HG02943 (cell line): ENCODE measurements around the gene XPO5.
"Not testable (repeated sequence)": the region's sequence is repeated elsewhere in the genome, so short reads cannot be mapped to it uniquely, and the experiment has no call there.

Experiments
- ATAC-seq: cut with Tn5 transposase; IDR thresholded peaks from one replicate; pipeline ENCODE4 v1.9.1; 2021; ENCODE audit warnings: mild to moderate bottlenecking, low read depth, moderate library complexity; ENCODE audit not compliant: unreplicated experiment

Gene XPO5

DNA sequence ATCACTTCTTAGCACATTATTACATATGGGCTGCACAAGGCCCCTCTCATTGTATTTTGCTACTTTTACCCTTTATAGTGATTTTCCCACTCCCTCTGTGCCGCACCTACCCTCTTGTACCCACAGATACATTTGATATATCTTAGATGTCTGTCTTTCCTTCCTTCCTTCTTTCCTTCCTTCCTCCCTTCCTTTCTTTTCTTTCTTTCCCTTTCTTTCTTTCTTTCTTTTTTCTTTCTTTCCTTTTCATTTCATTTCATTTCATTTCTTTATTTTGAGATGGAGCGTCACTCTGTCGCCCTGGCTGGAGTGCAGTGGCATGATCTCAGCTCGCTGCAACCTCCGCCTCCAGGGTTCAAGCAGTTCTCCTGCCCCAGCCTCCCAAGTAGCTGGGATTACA is 12.4 kb upstream of the XPO5 start:
- ATAC-seq: no peak

DNA sequence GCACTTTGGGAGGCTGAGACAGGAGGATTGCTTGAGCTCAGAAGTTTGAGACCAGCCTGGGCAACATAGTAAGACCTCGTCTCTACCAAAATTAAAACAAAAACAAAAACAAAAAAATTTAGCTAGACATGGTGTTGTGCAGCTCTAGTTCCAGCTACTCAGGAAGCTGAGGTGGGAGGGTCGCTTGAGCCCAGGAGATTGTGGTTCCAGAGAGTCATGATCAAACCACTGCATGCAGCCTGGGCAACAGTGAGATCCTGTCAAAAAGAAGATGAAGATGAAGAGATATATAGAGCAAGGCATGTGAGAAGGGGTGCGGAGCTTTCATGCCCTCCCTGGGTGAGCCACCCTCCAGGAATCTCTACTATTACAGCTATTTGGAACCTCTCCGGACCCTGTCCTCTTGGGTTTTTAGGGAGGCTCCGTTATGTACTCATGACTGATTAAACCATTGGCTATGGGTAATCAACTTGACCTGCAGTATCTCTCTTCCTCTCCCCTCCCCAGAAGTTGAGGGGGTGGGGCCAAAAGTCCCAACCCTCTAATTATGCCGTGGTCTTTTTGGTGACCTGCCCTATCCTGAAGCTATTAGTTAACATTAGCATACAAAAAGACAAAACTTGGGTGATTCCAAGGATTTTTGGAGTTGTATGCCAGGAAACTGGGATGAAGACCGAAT is 9.2 kb upstream of the XPO5 start:
- no peak for ATAC-seq

DNA sequence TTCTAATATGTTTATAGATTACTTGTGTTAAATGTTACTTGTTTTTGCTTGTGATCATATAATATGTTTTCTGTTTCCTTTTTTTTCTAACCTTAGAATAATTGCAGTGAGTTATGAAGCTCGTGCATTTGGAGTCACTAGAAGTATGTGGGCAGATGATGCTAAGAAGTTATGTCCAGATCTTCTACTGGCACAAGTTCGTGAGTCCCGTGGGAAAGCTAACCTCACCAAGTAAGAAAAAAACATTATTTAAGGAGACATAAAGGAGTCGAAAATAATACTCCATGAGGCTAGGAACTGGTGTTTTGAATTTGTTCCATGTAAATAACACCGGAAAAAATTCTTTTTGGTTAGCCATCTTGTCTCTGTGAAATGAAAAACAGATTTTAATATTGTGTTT is 7.1 kb upstream of the XPO5 start:
- no peak for ATAC-seq

DNA sequence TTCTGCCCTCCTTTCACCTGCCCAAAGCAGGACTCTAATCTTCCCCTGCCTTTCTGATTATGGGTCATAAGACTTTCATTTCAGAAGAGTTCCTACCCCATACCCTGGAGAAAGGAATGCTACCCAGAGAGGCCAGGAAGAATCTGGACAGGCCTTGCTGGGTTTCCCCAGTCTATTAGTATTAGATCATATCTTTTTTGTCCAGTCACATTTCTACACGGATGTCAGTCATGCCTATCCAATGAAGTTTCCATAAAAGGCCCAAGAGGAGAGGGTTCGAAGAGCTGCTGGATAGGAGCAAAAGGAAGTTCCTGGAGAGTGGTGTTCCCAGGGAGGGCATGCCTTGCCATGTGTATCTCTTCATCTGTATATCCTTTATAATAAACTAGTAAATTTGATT is 3.3 kb upstream of the XPO5 start:
- no peak for ATAC-seq

DNA sequence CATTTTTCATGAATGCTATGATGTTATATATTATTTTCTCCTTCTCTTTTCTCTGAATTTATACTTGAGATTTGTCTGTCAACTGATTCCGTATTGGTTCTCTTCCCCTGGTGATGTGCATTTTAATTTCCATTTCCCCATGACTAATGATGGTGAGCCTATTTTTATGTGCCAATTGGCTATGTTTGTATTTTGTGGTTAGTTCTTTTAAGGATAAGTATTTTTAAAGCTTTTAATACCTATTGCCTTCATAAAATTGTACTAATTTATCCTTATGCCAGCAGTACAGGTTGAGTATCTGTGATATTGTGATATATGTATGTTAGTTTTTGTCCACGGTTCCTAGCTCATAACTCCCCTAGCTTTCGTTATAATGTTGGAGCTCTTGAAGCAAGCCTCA is 2.9 kb upstream of the XPO5 start:
- ATAC-seq: no peak

DNA sequence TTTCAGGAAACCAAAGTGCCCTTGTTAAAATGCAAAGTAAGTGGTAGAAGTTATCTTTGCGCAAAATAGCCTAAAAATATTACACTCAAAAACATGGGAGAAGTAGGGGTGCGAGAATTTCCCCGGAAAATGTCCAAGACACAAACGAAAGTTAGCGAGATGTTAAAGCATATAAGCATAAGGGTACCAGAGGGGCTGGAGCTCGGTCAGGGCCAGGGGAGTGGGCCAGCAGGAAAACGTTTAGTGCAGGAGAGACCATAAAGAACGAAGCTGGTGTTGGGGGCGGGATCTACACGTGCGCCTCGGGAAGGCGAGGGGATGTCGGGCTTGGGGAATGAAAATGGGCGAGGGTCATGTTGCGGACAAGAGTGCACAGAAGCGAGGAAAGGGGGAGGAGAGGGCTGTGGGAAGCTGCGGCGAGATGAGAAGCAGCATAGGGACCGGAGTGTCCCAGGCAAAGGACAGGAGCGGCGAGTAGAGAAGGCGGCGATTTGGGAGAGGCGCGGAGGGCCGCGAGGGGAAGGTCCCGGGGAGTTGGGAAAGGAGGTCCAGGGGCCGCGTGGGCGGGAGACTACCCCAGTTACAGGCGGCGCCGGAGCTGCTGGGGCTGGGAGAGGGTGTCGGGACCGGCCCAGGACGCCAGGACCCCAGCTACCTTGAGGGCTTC is 600 bp downstream of the XPO5 start:
- no peak for ATAC-seq

DNA sequence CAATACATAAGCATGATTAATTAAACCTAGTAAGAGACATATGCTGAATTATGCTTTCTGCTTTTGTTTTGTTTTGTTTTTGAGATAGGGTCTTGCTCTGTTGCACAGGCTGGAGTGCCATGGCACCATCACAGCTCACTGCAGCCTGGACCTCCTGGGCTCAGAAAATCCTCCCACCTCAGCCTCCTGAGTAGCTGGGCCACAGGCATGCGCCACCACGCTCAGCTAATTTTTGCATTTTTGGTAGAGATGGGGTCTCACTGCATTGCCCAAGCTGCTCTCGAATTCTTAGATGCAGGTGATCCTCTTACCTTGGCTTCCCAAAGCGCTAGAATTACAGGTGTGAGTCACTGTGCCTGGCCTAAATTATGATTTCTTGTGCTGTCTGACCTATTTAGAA is 3.8 kb downstream of the XPO5 start:
- no peak for ATAC-seq

DNA sequence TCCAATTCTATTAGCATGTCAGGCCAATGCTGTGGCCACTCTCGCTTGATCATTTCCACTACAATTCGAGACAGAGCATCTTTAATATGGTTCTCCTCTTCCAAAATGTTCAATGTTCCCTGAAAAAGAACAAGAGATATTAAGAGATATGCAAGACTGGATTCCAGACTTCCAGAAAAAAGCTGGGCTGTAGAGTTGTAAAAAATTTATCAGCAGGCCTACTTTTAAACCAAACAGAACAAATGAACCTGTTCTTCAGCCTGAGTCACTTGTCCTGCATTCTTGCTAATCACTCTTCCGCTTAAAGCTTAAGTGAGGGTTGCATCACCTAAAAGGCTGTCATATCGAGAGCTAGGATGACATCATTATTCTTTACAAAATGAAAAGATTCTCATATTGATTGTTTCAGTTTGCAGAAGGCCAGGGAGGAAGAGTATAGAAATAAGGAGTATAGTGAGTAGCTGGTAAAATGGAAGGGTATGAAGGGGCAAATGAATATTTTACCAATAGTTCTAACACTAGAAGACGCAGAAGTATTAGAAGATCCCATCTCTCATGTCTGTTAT is 4.9 kb downstream of the XPO5 start:
- ATAC-seq: no peak

DNA sequence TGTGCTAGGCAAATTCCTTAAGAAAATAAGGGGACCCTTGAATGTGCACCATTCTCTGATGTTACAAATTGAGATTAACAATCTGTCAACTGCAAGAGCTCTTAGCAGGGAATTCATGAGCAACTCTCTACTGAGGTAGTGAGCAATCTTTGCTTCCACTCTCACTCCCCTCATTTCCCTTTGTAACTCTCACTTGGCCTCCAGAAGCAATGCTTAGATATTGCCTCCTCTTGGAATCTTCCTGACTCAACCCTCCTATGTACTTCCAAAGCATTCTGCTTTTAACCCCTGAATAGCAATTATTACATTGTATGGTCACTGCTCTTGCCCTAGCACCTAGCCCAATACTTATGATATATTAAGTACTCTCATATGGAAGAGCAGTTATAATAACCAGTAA is 16.5 kb downstream of the XPO5 start:
- ATAC-seq: no peak

DNA sequence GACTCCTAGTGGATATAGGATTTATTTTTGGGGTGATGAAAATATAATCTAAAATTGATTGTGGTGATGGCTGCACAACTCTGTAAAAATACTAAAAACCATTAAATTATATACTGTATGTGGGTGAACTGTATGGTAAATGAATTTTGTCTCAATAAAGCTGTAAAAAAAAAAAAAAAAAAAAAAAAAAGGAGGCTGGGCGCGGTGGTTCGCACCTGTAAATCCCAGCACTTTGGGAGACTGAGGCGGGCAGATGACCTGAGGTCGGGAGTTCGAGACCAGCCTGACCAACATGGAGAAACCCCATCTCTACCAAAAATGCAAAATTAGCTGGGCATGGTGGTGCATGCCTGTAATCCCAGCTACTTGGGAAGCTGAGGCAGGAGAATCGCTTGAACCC is 18.2 kb downstream of the XPO5 start:
- ATAC-seq: not testable (repeated sequence)

DNA sequence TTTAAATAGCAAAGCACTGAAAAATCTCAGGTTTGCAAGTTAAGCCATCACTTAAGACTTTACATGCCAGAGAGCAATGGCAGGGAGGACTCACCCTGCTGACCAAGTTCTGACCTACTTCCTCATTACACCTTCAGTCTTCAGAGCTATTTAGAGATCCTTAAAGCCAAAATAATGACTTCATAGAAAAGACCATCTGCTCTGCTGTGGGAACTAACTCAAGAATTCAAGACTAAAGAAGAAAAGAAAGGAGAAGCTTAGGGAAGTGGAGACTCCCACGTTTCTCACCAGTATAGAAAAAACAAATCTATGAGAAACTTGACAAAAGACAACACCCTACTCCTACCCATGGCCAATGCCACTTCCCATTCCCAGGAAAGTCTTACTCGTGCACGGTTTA is 28.6 kb downstream of the XPO5 start:
- no peak for ATAC-seq

DNA sequence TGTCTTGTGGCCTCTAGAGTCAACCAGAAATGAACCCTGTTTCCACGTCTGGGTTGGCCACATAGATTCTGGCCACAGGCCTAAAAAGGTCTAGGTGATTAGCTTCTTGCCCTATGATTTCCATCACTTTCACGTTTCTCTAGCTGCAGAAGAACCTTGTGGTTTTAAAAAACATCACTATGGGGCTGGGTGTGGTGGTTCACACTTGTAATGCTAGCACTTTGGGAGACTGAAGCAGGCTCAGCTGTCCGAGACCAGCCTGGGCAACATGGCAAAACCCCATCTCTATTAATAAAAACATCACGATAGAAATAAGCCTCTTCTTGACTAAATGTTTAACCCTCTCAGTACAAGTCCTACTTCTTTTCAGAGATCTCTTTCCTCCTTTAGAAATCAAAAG is 31.4 kb downstream of the XPO5 start:
- no peak for ATAC-seq

DNA sequence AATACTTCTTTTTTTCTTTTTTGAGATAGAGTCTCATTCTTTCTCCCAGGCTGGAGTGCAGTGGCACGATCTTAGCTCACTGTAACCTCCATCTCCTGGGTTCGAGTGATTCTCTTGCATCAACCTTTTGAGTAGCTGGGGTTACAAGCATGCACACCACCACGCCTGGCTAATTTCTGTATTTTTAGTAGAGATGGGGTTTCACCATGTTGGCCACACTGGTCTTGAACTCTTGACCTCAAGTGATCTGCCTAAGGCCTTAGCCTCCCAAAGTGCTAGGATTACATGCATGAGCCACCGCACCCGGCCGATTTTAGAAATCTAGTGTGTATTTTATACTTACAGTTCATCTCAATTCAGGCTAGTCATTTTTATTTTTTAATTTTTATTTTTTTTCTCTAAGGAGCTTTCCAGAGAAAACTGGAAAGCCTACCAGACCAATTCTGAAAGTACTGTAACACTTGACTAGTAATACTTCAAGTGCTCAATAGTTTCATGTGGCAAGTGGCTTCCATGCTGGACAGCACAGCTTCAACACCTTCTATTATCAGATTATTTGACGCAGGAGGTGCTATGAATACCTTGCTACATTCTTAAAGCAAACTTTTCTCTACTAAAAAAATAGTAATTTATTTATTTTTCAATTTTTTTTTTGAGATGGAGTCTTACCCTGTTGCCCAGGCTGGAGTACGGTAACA is 33.9 kb downstream of the XPO5 start:
- ATAC-seq: no peak

DNA sequence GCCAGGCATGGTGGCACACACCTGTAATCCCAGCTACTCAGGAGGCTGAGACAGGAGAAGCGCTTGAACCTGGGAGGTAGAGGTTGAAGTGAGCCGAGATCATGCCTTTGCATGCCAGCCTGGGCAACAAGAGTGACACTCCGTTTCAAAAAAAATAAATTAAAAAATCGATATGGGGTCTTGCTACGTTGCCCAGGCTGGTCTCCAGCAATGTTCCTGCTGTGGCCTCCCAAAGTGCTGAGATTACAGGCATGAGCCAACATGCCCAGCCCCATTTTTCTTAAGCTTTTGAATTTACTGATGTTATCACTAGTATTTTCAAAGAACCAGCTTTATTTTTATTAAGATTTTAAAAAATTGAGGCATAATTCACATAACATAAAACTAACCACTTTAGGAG is 35.3 kb downstream of the XPO5 start:
- no peak for ATAC-seq

DNA sequence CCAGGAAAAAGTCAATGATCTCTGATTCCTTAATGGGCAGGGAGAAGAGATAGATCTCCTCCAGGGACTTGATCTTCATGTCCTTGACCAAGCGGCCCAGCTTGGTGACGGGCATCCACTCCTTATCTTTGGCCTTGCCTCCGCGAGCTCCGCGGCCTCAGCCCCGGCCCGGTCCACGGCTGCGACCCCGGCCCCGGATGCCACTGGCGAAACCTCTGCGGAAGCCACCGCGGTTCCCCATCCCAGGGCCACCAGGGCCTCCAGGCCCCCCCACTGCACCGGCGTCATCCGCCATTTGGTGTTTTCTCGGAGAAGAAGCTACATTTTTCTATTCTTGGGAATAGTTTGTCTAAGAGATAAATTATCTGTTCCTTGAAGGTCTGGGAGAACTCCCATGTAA is 36.4 kb downstream of the XPO5 start:
- not testable (repeated sequence) for ATAC-seq

DNA sequence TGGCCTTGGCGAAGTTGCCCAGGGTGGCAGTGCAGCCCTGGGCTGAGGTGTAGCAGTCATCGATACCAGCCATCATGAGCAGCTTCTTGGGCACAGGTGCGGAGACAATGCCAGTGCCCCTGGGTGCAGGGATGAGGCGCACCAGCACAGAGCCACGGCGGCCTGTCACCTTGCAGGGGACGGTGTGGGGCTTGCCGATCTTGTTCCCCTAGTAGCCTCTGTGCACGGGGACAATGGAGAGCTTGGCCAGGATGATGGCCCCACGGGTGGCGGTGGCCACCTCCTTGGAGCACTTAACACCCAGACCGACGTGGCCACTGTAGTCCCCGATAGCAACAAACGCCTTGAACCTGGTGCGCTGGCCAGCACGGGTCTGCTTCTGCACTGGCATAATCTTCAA is 36.9 kb downstream of the XPO5 start:
- ATAC-seq: not testable (repeated sequence)

DNA sequence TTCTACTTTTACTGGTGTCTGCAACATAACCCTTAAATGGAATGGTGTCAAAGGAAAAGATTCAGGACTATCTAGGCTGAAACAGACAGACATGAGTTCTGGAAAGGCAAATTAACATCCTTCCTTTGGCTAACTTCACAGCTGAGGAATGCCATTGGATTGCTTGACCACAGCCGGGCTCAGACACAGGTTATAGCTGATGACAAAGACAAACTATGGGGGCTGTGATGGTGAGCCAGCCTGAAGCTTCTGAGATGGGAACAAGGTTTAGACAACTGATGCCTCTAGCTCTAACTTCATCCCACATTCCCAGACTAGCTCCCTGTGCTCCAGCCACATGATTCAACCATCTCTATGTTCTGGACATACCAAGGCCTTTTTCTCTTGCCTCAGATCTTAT is 43.6 kb downstream of the XPO5 start:
- no peak for ATAC-seq

DNA sequence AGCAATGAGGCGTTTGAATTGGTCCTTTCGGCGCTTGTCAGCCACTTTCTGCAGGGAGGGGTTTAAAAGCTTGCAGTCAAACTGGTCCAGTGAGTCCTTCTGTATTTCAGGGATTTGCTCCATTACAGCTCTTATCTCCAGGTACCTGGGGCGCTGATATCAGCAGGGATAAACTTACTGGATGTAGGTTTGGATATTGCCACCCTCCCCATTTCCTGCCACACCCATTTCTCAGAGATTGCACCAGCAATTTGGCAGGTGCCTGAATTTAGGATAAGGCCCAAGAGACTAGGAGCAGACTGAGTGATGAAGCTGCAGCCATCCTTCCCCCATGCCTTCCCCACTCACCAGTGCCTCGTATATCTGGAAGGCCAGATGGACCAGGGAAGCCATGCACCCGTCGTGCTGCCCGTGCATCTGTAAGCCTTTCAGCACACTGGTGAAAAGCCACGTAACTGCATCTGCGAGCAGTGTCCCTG is 51.3 kb downstream of the XPO5 start:
- ATAC-seq: no peak

DNA sequence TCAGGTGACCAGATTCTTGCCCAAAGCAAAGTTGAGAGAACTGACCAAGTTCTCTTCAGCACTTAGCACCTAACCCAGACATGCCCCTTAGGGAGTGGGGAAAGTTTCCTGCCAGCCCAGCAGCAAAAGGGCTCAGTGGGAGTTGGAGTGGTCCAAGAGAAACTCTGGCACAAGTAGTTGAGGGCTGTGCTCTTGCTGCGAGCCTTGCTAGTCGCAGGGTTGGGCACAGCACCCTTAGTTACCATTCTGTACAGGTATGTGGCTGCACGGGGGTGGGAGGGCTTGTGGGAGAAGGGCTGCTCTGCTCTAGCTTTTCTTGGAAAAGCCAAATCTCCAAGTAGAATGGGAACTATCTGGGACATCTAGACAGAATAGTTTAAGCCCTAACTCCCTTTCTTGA is 52.6 kb downstream of the XPO5 start:
- no peak for ATAC-seq

DNA sequence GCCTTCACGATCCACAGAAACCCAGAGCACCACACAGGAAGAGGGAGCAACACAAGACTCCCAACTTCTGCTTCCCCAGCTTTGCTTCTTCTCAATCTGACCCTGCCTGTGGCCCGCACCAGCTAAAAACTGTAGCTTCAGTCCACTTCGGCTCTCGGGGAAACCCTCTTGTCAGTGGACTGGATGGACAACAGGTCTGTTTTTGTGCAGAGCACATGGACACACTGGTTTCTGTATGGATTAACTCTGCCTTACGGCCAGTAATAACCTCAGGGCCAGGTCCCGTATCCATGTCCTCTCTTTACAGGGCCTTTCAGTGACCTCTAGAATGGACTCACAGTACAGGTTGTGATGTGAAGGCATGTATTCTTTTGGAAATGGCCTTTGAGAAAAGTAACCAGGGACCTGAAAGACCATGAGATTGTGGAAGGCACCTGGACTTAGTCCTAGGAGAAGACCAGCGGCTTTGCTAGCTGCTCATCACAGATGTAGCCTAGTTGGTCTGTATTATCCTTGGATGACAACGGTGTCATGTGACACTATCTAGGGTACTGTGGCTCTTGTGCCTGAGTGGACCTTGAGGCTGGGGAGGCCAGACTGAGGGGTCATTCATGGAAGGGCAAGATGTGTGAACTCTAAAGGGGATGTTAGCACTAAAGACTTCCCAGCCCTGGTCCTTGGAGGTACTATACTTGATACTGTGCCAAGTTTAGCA is 53.1 kb downstream of the XPO5 start:
- no peak for ATAC-seq

DNA sequence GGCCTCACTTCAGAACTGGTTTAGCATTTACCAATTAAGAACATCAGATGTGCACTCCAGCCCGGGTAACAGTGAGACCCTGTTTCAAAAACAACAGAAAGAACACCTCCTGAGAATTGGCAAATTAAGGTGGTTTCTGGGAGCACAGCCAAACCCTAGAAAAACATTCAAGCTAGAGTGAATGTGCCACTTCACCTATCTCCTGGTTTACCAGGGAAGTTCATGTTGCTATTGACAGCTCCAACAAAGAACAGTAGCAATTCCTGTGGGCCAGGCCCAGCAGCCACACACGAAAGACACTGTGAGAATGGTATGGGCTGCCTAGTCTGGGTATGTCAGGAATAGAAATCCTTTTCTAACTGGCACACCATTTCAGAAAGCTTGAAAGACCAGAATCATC is 54.0 kb downstream of the XPO5 start:
- no peak for ATAC-seq
